Testis (tissue), 2 donors: ENCODE data around the gene ATG9B.

Source experiments
- POLR2A ChIP-seq: fragments of 450-650 bp; IDR thresholded peaks from one replicate; pipeline ENCODE4 v1.6.1; 2017; ENCODE audit warnings: antibody characterized with exemption, mild to moderate bottlenecking, moderate library complexity
- TF ChIP-seq, protein P1 (sequence below), 3 experiments: fragments of 450-650 bp in 2 of 3; fragments of 200-600 bp in 1 of 3; sonication (generic) in 1 of 3; IDR thresholded peaks; one replicate each; pipeline ENCODE4 v1.5.1; 2016 to 2019; ENCODE audit warnings: antibody characterized with exemption in 3 of 3, mild to moderate bottlenecking in 2 of 3, moderate library complexity in 1 of 3

DNA sequence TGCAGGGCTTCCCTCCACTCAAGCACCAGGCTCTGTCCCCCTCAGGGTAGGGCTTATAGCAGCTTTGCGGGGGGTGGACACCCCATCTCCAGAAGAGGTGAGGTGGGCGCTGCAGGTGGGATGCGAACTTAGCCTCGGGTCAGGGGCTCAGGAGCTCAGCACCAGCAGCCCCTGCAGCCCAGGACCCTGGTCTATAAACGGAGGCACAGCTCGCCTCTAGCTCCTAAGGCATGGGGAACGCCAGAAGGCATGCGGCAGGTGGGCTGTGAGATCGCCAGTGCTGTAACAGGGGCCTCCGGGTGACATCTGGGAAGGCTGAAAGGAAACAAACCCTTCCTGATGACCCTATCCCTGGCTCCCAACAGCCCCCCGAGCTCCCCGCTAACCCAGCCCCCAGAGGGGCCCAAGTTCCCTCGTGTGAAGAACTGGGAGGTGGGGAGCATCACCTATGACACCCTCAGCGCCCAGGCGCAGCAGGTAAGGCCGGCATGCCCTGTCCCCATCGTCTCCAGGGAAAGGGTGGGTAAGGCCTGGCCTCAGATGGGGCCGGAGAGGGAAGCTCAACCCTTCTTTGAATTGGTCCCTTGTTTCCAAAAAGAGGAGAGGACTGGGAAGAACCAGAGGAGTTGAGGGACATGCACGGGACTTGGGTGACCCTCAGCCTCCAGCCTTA is 29.3 kb downstream of the ATG9B start:
- TF ChIP-seq, protein P1, sequence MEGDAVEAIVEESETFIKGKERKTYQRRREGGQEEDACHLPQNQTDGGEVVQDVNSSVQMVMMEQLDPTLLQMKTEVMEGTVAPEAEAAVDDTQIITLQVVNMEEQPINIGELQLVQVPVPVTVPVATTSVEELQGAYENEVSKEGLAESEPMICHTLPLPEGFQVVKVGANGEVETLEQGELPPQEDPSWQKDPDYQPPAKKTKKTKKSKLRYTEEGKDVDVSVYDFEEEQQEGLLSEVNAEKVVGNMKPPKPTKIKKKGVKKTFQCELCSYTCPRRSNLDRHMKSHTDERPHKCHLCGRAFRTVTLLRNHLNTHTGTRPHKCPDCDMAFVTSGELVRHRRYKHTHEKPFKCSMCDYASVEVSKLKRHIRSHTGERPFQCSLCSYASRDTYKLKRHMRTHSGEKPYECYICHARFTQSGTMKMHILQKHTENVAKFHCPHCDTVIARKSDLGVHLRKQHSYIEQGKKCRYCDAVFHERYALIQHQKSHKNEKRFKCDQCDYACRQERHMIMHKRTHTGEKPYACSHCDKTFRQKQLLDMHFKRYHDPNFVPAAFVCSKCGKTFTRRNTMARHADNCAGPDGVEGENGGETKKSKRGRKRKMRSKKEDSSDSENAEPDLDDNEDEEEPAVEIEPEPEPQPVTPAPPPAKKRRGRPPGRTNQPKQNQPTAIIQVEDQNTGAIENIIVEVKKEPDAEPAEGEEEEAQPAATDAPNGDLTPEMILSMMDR (IDR thresholded peaks at IDR 0.05): no peak
- TF ChIP-seq POLR2A: no peak
